Esophagus muscularis mucosa (tissue), 3 donors: ENCODE data around the gene CBLC.

Source experiments
- EP300 ChIP-seq: sonication (generic); formaldehyde crosslinking; IDR thresholded peaks from one replicate; pipeline ENCODE4 v1.6.1; 2017; ENCODE audit warnings: antibody characterized with exemption
- TF ChIP-seq, protein P1 (sequence below), 3 experiments: fragments of 200-600 bp in 2 of 3; fragments of 450-650 bp in 1 of 3; sonication (generic) in 2 of 3; IDR thresholded peaks; one replicate each; pipeline ENCODE4 v1.5.1; 2017 to 2019; ENCODE audit warnings: antibody characterized with exemption in 3 of 3, mild to moderate bottlenecking in 2 of 3, moderate library complexity in 1 of 3

DNA sequence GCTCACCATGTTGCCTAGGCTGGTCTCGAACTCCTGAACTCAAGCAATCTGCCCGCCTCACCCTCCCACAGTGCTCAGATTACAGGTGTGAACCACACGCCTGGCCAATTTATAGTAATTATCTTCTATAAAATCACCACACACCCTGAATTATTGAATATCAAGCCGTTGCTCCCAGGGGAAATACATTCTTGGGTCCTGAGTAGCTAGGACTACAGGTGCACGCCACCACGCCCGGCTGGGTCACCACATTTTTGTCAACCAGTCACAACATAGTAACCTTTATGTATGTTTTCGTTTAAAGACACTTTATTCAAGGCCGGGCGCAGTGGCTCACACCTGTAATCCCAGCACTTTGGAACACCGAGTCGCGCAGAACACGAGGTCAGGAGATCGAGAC, 8.3 kb downstream of the CBLC start:
- TF ChIP-seq, protein P1, sequence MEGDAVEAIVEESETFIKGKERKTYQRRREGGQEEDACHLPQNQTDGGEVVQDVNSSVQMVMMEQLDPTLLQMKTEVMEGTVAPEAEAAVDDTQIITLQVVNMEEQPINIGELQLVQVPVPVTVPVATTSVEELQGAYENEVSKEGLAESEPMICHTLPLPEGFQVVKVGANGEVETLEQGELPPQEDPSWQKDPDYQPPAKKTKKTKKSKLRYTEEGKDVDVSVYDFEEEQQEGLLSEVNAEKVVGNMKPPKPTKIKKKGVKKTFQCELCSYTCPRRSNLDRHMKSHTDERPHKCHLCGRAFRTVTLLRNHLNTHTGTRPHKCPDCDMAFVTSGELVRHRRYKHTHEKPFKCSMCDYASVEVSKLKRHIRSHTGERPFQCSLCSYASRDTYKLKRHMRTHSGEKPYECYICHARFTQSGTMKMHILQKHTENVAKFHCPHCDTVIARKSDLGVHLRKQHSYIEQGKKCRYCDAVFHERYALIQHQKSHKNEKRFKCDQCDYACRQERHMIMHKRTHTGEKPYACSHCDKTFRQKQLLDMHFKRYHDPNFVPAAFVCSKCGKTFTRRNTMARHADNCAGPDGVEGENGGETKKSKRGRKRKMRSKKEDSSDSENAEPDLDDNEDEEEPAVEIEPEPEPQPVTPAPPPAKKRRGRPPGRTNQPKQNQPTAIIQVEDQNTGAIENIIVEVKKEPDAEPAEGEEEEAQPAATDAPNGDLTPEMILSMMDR (IDR thresholded peaks at IDR 0.05), result no peak
- TF ChIP-seq EP300, result no peak
